Measurements from ENCODE around the gene PATL1. TPM values are rescaled to one million over a fixed set of nuclear protein-coding genes. Genes with fewer than 3 reads are reported as not detected.
"Not testable (repeated sequence)": the region's sequence is repeated elsewhere in the genome, so short reads cannot be mapped to it uniquely, and the experiment has no call there.

PATL1 gene, protein sequence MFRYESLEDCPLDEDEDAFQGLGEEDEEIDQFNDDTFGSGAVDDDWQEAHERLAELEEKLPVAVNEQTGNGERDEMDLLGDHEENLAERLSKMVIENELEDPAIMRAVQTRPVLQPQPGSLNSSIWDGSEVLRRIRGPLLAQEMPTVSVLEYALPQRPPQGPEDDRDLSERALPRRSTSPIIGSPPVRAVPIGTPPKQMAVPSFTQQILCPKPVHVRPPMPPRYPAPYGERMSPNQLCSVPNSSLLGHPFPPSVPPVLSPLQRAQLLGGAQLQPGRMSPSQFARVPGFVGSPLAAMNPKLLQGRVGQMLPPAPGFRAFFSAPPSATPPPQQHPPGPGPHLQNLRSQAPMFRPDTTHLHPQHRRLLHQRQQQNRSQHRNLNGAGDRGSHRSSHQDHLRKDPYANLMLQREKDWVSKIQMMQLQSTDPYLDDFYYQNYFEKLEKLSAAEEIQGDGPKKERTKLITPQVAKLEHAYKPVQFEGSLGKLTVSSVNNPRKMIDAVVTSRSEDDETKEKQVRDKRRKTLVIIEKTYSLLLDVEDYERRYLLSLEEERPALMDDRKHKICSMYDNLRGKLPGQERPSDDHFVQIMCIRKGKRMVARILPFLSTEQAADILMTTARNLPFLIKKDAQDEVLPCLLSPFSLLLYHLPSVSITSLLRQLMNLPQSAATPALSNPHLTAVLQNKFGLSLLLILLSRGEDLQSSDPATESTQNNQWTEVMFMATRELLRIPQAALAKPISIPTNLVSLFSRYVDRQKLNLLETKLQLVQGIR
- total RNA-seq (2014; rRNA removed; shearing (Covaris generic); ENCODE audit: low replicate concordance): 6.5 and 7.4 TPM in 2 replicates

DNA sequence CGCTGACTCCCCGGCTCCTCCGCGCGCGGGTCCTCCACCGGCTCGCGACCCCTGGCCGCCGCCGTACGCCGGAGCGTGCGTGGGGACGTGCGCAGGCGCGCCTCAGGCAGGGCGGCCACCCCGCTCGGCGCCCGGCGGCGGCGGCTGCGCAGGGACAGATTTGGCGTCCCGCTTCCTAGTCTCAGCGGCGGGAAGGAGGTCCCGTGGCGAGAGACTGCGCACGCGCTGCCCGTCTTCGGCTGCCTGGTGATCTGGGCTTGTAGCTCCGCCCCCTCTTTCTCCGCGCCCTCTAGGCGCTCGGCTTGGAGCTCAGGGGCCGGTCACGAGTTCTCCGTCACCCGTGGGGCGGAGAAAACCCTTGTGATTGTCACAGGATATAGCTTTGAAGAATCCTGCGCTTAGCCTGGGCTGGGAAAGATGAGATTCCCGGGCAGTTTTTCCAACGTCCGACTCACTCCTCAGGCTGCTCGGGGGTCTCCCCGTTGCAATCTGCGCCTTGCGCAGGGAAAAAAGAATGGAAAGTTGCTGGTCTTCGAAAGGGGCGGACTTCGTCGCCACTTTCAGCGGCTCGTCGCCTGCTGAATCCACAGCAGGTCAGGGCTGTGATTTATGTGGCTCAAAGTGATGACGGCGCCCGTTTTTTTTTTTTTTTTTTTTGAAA is at the start of gene PATL1:
Gene PATL1, minus strand, starts transcription at position 88 of the 661 bp plus-strand sequence. CDS start 142 bp downstream, outside the sequence.
- in situ Hi-C loops (cut with HindIII; ENCODE audit: low pct_unique_long_range_greater_than_20kb, low sequenced_read_pairs): no loop called here
- peak; percentile 98 for DNase-seq (ENCODE audit: low read depth)

DNA sequence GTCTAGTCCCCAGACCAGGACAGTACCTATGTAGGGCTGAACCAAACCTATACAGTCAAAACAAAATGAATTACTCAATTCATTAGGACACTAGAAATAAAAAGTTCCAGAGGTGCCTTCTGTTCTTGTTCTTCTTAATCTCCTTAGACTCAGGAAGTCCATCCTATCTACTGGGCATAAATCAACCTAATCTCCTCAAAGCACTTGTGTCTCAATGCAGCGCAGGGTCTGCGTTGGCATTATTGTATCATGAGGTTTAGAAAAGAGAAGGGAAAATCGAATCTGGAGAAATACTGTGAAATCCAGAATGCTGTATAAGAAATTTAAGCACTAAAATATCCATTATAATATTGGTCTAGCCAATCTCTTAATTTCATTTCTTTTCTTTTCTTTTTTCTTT is 47.2 kb upstream of the PATL1 start:
- in situ Hi-C loops (cut with HindIII; ENCODE audit: low pct_unique_long_range_greater_than_20kb, low sequenced_read_pairs): no loop called here
- DNase-seq (ENCODE audit: low read depth): no peak

DNA sequence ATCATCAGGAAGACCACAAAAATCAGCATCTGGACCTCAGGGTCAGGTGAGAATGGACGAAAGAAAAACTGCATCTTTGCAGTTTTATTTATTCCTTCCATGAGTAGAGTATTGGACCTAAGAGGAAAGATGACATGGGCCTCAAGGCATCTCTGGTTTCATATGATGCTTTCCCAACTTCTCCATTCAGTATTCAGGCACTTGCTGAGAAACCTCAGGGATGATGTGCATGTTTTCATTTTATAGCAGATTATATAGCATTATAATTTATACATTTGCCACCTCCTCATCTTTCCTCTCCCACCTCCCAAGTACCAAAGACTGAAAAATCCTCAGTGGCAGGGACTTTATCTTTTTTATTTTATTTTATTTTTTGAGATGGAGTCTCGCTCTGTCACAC is 44.9 kb upstream of the PATL1 start, which contains the start of gene OR10V1:
Gene OR10V1, minus strand, starts transcription at position 101 of the 400 bp plus-strand sequence. Its CDS starts 0 bp downstream, at position 101.
- in situ Hi-C loops (cut with HindIII; ENCODE audit: low pct_unique_long_range_greater_than_20kb, low sequenced_read_pairs): no loop called here
- DNase-seq (ENCODE audit: low read depth): no peak

DNA sequence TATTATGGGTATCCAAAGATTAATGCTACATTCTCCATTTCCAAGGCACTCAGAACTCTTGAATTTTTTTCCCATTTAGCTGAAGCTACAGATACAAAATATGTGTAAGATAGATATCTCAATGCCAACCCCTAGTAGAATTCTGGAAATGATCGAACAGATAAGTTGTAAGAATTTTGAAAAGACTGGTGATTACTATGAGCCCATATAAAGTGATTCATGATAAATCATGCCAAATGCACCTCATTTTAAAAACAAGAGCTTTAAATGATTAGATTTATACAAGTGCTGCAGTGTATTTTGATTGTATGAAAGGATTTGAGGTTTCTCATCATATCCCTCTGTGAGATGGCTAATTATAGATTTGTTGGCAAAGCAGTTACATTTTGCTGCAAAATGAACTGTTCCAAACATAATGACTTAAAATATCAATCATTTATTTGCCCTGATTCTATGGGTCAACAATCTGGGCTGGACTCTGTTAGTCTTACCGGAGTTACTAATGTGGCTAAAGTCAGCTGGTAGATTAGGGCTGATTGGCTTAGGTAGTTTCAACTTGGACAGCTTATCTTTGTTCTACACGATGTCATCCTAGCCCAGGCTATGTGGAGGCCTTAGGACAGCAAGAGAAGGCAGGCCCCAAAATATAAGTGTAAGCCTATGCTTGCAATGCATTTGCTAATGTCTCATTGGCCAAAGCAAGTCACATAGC is 41.5 kb upstream of the PATL1 start:
- in situ Hi-C loops (cut with HindIII; ENCODE audit: low pct_unique_long_range_greater_than_20kb, low sequenced_read_pairs): no loop called here

DNA sequence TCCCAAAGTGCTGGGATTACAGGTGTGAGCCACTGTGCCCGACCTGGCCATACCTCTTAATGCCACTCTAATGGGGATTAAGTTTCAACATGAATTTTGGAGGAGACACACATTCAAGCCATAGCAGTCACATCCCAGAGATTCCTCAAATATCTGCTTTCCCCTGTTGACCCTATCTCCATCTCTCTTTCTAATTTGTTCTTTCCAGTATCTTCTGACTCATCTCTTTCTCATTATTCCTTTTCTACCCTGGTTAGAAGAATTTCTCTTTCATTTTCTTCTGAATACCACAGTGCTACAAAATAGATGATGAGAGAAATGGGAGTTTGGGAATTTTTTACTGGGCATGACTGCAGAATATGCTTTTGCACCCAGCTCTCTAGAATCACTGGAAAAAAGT is 39.7 kb upstream of the PATL1 start:
- in situ Hi-C loops (cut with HindIII; ENCODE audit: low pct_unique_long_range_greater_than_20kb, low sequenced_read_pairs): no loop called here
- DNase-seq (ENCODE audit: low read depth): no peak

More for the DNA sequence above, 41.5 kb upstream of the PATL1 start:
- no peak for DNase-seq (ENCODE audit: low read depth)

DNA sequence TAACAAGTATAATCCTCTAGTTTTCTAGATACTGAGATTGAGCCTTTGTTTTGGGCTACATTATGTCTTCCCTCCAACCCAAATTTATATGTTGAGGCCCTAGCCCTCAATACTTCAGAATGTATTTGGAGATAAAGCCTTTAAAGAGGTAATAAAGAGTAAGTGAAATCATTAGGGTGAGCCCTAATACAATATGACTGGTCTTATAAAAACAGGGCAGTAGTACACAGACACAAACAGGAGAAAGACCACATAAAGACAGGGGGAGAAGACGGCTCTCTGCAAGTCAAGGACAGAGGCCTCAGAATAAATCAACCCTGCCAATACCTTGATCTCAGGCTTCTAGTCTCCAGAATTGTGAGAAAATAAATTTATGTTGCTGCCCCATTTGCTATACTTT is 38.5 kb upstream of the PATL1 start:
- peak; percentile 4 for DNase-seq (ENCODE audit: low read depth)
- in situ Hi-C loops (cut with HindIII; ENCODE audit: low pct_unique_long_range_greater_than_20kb, low sequenced_read_pairs): no loop called here

DNA sequence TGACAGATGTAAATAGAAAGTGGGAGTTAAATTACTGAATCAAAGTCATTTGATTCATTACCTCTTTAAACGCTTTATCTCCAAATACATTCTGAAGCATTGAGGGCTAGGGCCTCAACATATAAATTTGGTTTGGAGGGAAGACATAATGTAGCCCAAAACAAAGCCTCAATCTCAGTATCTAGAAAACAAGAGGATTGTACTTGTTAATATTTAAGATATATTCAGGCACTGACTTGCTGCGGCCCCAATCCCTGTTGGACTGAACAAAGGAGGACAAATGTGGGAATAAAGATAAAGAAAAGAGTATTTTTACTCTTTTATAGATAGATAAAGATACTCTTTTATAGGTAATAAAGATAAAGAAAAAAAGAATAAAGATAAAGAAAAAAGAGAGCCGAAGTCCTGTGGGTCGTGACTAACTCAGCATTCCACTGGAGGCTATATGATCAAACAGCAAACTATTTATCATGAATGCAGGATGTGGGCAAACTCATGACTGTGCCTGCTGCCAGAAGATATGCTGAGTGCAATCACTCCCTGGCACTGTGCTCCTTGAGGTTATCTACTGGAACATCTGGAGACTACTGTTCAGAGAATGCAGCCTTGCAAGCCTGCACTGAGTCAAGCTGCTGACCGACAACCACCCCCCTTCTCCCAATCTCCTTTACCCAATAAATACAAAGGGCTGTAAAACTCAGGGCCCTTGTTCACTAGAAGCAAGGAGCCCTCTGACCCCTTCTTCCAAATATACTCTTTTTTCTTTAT is 37.9 kb upstream of the PATL1 start:
- in situ Hi-C loops (cut with HindIII; ENCODE audit: low pct_unique_long_range_greater_than_20kb, low sequenced_read_pairs): no loop called here
- DNase-seq (ENCODE audit: low read depth): peak; percentile 17

DNA sequence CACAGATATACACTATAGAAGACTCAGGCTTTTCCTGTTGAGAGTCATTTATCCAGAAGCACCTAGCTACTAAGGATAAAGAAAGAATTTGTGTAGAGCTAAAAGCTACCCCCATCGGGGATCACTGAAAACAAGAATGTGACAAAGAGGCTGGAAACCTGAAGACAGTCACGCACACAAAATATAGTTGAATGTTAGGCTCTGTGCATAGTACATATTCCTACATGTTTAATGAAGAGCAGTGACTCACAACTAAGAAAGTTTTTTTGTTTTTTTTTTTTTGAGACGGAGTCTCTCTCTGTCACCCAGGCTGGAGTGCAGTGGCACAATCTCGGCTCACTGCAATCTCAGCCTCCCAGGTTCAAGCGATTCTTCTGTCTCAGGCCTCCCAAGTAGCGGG is 36.5 kb upstream of the PATL1 start:
- in situ Hi-C loops (cut with HindIII; ENCODE audit: low pct_unique_long_range_greater_than_20kb, low sequenced_read_pairs): no loop called here
- DNase-seq (ENCODE audit: low read depth): no peak

DNA sequence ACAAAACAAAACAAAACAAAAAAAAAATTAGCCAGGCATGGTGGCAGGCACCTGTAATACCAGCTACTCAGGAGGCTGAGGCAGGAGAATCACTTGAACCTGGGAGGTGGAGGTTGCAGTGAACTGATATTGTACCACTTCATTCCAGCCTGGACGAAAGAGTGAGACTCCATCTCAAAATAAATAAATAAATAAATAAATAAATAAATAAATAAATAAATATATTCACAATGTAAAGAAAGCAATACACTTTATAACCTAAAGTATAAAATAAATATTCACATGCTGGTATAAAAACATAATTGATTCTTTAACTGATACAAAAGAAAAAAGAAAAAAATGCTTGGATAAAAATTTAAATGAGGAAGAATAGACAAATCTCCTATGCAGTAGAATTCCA is 34.7 kb upstream of the PATL1 start:
- in situ Hi-C loops (cut with HindIII; ENCODE audit: low pct_unique_long_range_greater_than_20kb, low sequenced_read_pairs); DNase-seq (ENCODE audit: low read depth): not testable (repeated sequence)

DNA sequence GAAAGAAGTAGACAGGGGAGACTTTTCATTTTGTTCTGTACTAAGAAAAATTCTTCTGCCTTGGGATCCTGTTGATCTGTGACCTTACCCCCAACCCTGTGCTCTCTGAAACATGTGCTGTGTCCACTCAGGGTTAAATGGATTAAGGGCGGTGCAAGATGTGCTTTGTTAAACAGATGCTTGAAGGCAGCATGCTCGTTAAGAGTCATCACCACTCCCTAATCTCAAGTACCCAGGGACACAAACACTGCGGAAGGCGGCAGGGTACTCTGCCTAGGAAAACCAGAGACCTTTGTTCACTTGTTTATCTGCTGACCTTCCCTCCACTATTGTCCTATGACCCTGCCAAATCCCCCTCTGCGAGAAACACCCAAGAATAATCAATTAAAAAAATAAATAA is 31.3 kb upstream of the PATL1 start:
- in situ Hi-C loops (cut with HindIII; ENCODE audit: low pct_unique_long_range_greater_than_20kb, low sequenced_read_pairs); DNase-seq (ENCODE audit: low read depth): not testable (repeated sequence)

DNA sequence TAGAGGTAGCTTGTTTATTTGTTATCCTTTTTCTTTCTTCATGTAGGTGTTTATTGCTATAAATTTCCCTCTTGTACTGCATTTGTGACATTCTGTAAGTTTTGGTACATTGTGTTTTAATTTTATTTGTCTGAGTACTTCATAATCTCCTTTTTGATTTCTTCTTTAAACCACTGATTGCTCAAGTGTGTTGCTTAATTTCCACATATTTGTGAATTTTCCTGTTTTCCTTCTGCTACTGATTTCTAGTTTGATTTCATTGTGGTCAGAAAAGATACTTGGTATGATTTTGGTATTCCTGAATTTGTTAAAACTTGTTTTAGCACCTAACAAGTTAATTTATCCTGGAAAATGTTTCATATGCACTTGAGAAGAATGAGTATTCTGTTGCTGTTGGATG is 29.7 kb upstream of the PATL1 start:
- no peak for DNase-seq (ENCODE audit: low read depth)
- in situ Hi-C loops (cut with HindIII; ENCODE audit: low pct_unique_long_range_greater_than_20kb, low sequenced_read_pairs): no loop called here

DNA sequence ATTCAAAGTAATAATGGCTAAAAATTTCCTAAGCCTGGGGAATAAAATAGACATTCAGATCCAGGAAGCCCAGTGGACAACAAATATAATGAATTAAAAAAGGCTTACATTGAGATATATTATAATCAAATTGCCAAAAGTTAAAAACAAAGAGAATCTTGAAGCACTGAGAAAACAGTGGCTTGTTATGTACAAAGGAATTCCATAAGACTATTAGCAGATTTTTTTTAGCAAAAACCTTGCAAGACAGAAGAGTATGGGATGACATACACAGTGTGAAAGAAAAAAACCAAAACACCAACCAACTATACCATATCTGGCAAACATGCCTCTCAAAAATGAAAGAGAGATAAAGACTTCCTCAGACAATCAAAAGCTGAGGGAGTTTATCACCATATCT is 24.1 kb upstream of the PATL1 start:
- in situ Hi-C loops (cut with HindIII; ENCODE audit: low pct_unique_long_range_greater_than_20kb, low sequenced_read_pairs): no loop called here
- no peak for DNase-seq (ENCODE audit: low read depth)

DNA sequence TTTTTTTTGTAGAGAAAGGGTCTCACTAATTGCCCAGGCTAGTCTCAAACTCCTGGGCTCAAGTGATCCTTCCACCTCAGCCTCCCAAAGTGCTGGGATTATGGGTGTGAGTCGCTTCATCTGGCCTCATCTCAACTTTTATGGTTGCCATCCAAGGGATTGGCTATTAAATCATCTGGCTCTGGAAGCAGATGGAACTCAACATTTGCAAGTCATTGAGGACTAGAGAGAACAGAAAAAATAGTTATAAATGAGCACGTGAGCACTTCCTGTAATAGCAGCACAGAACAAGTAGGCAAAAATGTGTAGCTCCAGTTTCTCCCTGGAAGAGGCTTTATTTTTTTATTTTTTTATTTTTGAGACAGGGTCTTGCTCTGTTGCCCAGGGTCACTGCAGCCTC is 22.3 kb upstream of the PATL1 start:
- in situ Hi-C loops (cut with HindIII; ENCODE audit: low pct_unique_long_range_greater_than_20kb, low sequenced_read_pairs): no loop called here
- no peak for DNase-seq (ENCODE audit: low read depth)

DNA sequence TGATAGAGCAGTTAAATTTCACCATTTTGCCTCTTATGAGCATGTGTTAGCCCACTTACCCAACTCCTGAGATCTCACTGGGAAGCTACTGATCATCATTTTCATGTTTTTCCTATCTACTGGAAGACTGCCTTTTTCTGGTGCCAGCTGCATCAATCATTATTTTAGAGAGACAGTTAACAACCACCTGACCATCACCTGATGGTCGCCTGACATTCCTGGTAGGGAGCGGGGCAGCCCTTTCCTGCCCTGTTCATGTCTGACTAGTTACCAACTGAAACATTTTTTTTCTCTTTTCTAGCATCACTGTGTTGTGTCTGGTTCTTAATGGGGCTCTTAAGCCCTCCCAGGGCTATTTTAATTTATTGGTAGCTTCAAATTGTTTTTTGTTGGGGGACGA is 20.2 kb upstream of the PATL1 start:
- in situ Hi-C loops (cut with HindIII; ENCODE audit: low pct_unique_long_range_greater_than_20kb, low sequenced_read_pairs): no loop called here
- DNase-seq (ENCODE audit: low read depth): no peak

DNA sequence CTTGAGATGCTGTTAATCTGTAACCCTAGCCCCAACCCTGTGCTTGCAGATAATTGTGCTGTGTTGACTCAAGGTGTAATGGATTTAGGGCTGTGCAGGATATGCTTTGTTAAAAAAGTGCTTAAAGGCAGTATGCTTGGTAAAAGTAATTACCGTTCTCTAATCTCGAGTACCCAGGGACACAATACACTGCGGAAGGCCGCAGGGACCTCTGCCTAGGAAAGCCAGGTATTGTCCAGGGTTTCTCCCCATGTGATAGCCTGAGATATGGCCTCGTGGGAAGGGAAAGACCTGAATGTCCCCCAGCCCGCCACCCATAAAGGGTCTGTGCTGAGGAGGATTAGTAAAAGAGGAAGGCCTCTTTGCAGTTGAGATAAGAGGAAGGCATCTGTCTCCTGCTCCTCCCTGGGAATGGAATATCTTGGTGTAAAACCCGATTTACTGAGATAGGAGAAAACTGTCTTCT is 12.5 kb upstream of the PATL1 start:
- DNase-seq (ENCODE audit: low read depth); in situ Hi-C loops (cut with HindIII; ENCODE audit: low pct_unique_long_range_greater_than_20kb, low sequenced_read_pairs): not testable (repeated sequence)

DNA sequence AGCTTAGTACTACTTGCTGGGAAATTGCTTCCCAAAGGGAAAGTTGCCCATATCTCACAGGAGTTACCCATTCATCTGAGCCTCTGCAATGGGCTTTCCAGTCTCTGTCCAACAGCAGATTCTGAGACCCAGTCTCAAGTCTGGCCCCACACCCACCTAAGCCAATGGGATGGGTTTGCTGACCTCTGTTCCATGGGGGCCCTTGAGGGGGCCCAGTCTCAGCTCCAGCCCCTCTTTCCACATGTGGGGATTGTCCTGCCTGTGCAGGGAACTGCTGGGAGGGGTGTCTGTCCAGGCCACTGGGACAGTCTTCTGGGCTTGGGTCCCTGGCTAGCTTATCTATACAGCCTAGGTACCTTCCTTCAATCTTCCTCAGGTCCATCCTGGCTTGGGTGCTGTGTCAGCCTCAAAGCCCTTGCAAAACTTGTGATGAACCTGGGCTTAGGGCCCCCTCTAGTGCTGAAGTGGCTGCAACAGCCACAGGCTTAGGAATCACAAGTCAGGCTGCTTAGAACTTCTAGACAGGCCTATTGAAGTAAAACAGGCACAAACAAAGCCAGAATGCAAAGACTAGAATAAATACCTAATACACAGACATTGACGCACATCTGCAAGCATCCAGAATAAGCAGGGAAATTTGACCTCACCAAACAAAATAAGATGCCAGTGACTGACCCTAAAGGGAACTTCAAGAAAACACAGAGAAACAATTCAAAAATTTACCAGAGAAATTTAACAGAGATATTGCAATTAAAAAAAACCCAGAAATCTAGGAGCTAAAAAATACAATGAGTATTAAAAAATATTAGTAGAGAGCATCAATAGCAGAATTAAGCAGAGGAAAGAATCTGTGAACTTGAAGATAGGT is 11.7 kb upstream of the PATL1 start:
- DNase-seq (ENCODE audit: low read depth): peak; percentile 45
- in situ Hi-C loops (cut with HindIII; ENCODE audit: low pct_unique_long_range_greater_than_20kb, low sequenced_read_pairs): no loop called here

DNA sequence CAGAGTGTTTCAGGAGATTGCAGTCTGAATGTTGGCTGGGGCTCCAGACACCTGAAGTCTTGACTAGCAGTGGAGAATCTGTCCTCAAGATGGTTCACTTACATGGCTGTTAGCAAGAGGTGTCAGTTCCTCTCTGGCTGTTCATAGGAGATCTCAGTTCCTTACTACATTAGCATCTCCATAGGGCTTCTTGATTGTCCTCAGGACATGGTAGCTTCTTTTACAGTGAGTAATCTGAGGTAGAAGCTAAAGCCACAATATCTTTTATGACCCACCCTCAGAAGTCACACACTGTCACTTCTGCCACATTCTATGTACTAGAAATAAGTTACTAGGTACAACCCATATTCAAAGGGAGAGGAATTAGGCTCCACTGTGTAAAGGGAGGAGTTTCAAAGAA is 10.5 kb upstream of the PATL1 start:
- in situ Hi-C loops (cut with HindIII; ENCODE audit: low pct_unique_long_range_greater_than_20kb, low sequenced_read_pairs): no loop called here
- DNase-seq (ENCODE audit: low read depth): no peak
